Measurements from ENCODE around the gene FLOT2.
"Not testable (repeated sequence)": the region's sequence is repeated elsewhere in the genome, so short reads cannot be mapped to it uniquely, and the experiment has no call there.

The FLOT2 gene

GRCh38 chr17:28895794-28896447 lies 1.6 kb downstream of the FLOT2 start:
- DNase-seq = no peak

GRCh38 chr17:28893248-28894183 lies 4.0 kb downstream of the FLOT2 start:
- DNase-seq = not testable (repeated sequence)

GRCh38 chr17:28892024-28892423 lies 5.5 kb downstream of the FLOT2 start:
- no peak for DNase-seq

- no peak for DNase-seq
Observed at GRCh38 chr17:28891201-28891600, 6.3 kb downstream of the FLOT2 start.

GRCh38 chr17:28889996-28890395 lies 7.5 kb downstream of the FLOT2 start:
- no peak for DNase-seq

- DNase-seq = no peak
Observed at GRCh38 chr17:28888832-28889231, 8.7 kb downstream of the FLOT2 start.

GRCh38 chr17:28887871-28888471 lies 9.6 kb downstream of the FLOT2 start:
- DNase-seq = no peak

GRCh38 chr17:28885951-28886350 lies 11.6 kb downstream of the FLOT2 start:
- no peak for DNase-seq

- no peak for DNase-seq
Observed at GRCh38 chr17:28885363-28885762, 12.2 kb downstream of the FLOT2 start.

- DNase-seq = no peak
Observed at GRCh38 chr17:28883967-28884702, 13.4 kb downstream of the FLOT2 start.

GRCh38 chr17:28882154-28882895 lies 15.2 kb downstream of the FLOT2 start:
- no peak for DNase-seq

- no peak for DNase-seq
Observed at GRCh38 chr17:28881533-28882056, 15.9 kb downstream of the FLOT2 start.

GRCh38 chr17:28880572-28880945 lies 17.0 kb downstream of the FLOT2 start:
- DNase-seq = no peak

- DNase-seq = no peak
Observed at GRCh38 chr17:28879886-28880571, 17.5 kb downstream of the FLOT2 start.

- DNase-seq = peak; percentile 29
Observed at GRCh38 chr17:28878981-28879380, 18.6 kb downstream of the FLOT2 start.

- no peak for DNase-seq
Observed at GRCh38 chr17:28878158-28878910, 19.2 kb downstream of the FLOT2 start.

GRCh38 chr17:28877150-28877711 lies 20.3 kb downstream of the FLOT2 start:
- DNase-seq = not testable (repeated sequence)

GRCh38 chr17:28875848-28876550 lies 21.5 kb downstream of the FLOT2 start:
- DNase-seq = no peak

- DNase-seq = no peak
Observed at GRCh38 chr17:28874750-28875149, 22.8 kb downstream of the FLOT2 start.

GRCh38 chr17:28873839-28874238 lies 23.7 kb downstream of the FLOT2 start:
- DNase-seq = no peak

Data from NCI-H1105 (cell line).